HG03064 (cell line): ENCODE measurements around the gene ME3.
"Not testable (repeated sequence)": the region's sequence is repeated elsewhere in the genome, so short reads cannot be mapped to it uniquely, and the experiment has no call there.

Experiments
- ATAC-seq: cut with Tn5 transposase; IDR thresholded peaks from one replicate; pipeline ENCODE4 v1.9.1; 2021; ENCODE audit warnings: low read depth; ENCODE audit not compliant: unreplicated experiment

Gene ME3

GRCh38 chr11:86446163-86446923, 226.1 kb downstream of the ME3 start:
- ATAC-seq, result no peak

- ATAC-seq, result no peak
Measured at GRCh38 chr11:86444981-86445380, 227.4 kb downstream of the ME3 start.

GRCh38 chr11:86443415-86443814, 229.0 kb downstream of the ME3 start:
- no peak for ATAC-seq

GRCh38 chr11:86442827-86443226, 229.6 kb downstream of the ME3 start:
- no peak for ATAC-seq

GRCh38 chr11:86442420-86442819, 230.0 kb downstream of the ME3 start:
- ATAC-seq, result no peak

- no peak for ATAC-seq
Measured at GRCh38 chr11:86440843-86441242, 231.6 kb downstream of the ME3 start.

- no peak for ATAC-seq
Measured at GRCh38 chr11:86440305-86440716, 232.1 kb downstream of the ME3 start.

GRCh38 chr11:86438685-86439084, 233.7 kb downstream of the ME3 start:
- ATAC-seq, result no peak

GRCh38 chr11:86435711-86436110, 236.7 kb downstream of the ME3 start:
- ATAC-seq, result no peak

GRCh38 chr11:86433361-86434095, 238.9 kb downstream of the ME3 start:
- not testable (repeated sequence) for ATAC-seq

- no peak for ATAC-seq
Measured at GRCh38 chr11:86431258-86431657, 241.2 kb downstream of the ME3 start.

GRCh38 chr11:86427441-86427840, 245.0 kb downstream of the ME3 start:
- no peak for ATAC-seq

- not testable (repeated sequence) for ATAC-seq
Measured at GRCh38 chr11:86423488-86423887, 248.9 kb downstream of the ME3 start.

- no peak for ATAC-seq
Measured at GRCh38 chr11:86422371-86422770, 250.0 kb downstream of the ME3 start.

- no peak for ATAC-seq
Measured at GRCh38 chr11:86421946-86422345, 250.5 kb downstream of the ME3 start.

GRCh38 chr11:86418917-86419316, 253.5 kb downstream of the ME3 start:
- no peak for ATAC-seq

- no peak for ATAC-seq
Measured at GRCh38 chr11:86418513-86418912, 253.9 kb downstream of the ME3 start.

GRCh38 chr11:86418106-86418505, 254.3 kb downstream of the ME3 start:
- ATAC-seq, result no peak

- ATAC-seq, result not testable (repeated sequence)
Measured at GRCh38 chr11:86416951-86417350, 255.5 kb downstream of the ME3 start.

GRCh38 chr11:86416494-86416893, 255.9 kb downstream of the ME3 start:
- ATAC-seq, result no peak

GRCh38 chr11:86415026-86415425, 257.4 kb downstream of the ME3 start:
- ATAC-seq, result no peak

GRCh38 chr11:86414032-86414431, 258.4 kb downstream of the ME3 start:
- no peak for ATAC-seq
